ENCODE data around the gene ANAPC16.
"Not testable (repeated sequence)": the region's sequence is repeated elsewhere in the genome, so short reads cannot be mapped to it uniquely, and the experiment has no call there.

Gene ANAPC16

DNA sequence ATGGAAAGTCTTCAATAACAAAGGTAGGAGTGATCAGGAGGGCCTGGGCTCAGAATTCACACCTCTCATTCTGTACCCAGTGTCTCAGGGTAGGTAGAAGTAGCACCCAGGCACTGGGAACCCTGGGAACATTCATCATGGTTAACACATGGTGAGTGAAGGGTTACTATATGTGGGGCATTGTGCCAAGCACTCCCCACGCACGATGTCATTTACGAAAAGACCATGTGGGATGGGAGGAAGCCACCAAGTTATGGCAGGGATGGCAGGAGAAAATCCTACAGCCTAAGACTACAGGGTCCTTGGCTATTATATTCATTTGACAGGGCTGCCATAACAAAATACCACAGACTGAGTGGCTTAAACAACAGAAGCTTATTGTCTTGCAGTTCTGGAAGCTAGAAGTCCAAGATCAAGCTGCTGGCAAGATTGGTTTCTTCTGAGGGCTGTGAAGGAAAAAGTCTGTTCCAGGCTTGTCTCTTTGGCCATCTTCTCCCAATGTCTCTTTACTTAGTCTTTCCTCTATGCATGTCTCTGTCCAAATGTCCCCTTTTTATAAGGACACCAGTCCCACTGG lies 30.2 kb downstream of the ANAPC16 start:
- DNase-seq, result peak; percentile 53

DNA sequence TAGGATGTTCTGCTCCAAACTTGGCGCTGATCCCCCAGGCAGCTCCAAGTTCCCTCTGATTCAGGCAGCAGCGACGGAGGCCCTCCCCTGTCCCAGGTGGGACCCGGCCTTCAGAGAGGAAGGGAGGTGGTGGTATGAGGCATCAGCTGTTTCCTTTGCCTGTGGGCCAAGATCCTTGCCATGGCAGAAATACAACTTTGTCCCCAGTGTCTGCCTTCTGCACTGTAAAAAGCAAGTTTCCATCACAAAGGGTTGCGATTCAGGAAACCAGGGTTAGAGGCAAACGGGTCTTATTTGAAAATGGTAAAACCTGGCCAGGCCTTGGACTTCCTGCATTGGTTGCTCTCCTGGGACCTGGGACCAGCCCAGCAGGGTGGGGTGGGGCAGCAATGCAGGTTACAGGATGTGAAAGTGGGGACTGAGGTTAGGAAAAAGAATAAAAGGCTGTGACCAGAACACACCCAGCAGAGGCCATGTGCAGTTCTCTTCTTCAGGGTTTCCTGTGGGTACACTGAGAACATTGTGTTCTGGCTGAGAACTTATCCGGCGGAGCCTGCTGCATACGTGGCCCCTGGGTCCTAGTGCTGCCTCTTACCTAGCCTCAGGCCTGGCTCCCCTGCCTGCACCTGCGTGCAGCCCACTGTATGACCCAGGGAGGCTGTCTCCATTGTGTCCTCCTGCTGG lies 32.8 kb downstream of the ANAPC16 start:
- DNase-seq, result peak; percentile 79

DNA sequence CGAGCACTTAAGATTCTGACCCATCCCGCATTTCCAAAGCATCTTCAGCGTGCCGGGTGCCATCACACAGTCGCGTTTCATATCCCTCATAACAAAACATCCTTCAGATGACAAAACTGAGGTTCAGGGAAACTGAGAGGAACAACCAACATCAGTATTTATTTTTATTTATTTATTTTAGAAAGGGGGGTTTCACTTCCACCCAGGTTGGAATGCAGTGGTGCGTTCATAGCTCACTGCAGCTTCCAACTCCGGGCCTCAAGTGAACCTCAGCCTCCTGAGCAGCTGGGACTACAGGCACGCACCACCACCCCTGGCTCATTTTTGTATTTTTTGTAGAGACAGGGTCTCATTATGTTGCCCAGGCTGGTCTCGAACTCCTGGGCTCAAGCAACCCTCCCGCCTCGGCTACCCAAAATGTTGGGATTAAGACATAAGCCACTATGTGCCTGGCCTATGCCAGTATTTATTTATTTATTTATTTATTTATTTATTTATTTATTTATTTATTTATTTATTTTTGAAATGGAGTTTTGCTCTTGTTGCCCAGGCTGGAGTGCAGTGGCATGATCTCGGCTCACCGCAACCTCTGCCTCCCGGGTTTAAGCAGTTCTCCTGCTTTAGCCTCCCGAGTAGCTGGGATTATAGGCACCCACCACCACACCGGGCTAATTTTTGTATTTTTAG lies 33.5 kb downstream of the ANAPC16 start:
- DNase-seq, result not testable (repeated sequence)

DNA sequence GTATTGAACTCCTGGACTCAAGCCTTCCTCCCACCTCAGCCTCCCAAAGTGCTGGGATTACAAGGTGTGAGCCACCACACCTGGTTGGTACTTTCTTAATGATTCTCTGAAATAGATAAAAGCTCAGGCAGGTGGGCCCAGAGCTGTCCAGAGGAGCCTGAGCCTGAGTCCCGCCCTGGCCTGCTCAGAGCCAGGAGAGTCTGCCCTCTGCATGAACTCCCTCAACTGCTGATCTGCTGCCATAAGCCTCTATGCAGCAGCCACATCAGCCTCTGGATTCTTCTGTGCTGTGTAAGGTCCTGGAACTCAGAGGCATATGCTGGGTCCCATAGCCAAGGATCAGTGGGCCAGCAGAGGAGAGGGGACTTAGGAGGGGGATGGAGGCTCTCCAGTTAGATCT lies 34.9 kb downstream of the ANAPC16 start:
- DNase-seq, result no peak

DNA sequence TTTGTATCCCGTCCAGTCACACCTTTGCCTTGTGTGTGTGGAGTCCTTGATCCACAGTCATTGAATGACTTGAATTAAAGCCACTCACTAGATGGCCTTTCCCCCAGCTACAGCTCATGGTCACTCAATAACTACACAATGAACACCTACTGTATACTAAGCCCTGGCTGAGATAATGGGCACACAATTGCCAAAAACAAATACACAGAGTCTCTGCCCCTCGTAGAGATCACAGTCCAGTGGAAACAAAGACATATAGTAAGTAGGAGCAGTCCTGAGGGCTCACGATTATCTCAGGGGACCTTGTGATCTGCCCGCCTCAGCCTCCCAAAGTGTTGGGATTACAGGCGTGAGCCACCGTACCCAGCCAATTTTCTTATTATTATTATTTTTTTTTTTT lies 35.8 kb downstream of the ANAPC16 start:
- DNase-seq, result no peak

DNA sequence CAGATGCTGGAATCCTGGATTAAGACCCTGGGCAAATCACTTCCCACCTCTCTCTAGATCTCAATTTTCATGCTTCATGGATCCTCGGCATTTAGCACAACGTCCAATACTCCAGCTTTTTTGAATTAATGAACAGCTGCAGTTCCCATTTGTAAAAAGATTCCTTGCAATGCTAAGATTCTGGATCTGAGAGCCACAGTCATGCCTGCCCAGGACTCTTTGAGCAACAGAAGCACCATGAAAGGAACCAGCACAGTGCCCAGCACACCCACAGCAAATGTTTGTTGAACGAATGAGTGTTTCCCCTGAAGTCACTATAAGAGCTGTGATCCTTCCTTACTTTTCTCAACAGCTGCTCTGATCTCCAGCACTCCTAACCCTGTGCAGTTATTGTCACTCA lies 37.2 kb downstream of the ANAPC16 start:
- DNase-seq, result no peak

DNA sequence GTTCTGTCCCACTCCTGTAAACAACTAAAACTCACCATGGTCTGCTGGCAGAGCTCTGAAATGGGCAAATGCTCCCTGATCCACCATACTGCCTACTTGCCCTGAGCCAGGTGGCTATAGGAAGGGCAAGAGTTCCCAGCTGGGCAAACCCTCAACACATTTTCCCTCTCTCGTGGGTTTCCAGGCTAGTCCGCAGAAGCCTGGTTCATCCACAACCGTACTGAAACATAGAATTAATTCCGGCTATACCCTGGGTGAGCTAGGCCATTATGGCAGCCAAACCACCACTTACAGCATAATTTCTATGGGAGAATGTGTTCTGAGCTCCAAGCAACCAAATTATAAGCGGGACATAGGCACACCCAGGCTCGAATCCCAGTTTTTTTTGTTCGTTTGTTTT lies 37.8 kb downstream of the ANAPC16 start:
- no peak for DNase-seq

DNA sequence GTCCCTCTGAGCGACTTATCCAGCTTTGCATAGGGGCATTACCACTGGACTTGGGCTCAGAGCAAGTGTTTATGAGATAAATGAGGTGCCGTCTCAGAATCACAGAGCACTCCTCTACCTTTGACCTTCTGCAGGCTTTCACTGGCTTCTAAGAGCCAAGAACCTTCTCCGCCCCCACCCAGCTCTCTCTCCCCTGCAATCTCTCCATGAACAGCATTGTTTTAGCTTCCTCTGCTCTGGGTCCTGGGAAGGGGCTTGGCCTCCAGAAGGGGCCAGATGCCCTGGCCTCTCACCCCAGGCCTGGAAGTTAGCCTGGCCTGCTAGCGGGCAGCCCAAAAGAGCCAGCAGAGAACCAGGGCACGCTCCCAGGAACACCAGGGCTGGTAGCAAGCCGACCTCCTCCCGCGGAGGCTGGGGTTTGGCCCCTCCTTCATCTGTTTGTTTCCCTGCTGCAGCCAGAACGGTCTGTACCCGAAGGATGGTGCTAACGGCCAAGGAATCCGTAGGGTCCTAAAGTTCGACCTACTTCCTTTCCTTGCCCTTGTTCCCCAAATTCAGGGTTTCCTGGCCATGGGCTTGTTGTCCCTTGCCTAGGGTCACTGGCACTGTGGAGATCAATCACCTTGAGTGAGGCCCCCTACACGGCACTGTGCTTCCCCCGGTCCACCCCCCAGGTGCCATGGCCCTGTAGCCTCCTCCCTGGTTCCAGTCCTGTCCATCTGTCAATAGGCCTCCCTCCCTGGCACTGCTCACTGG lies 39.2 kb downstream of the ANAPC16 start:
- peak; percentile 64 for DNase-seq

DNA sequence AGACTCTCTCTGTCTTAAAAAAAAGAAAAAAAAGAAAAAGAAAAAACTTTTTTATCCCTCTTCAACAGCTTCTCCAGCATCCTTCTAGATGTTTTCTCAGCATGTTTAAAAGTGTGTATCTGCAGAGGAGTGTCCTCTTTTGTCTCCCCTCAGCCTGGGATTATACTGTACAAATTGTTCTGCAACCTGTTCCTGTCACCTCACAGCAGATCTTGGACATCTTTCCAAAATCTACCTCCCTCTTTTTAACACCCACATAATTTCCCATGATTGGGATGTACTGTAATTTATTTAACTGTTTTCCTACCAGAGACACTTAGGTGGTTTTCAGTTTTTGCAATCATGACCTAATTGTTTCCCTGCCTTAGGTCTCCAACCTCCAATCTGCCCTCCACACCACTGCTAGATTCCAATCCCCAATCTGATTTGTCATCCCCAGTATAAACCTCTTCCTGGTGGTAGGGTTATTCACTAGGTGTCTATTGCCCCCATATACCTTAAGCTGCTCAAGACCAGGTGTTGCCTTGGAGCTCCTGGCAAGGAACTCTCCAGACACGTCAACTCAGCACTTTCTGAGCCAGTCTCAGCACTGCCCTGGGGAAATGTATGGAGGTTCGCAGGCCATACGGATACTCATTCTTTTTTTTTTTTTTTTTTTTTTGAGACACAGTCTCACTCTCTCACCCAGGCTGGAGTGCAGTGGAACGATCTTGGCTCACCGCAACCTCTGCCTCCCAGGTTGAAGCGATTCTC lies 40.3 kb downstream of the ANAPC16 start:
- DNase-seq, result no peak

DNA sequence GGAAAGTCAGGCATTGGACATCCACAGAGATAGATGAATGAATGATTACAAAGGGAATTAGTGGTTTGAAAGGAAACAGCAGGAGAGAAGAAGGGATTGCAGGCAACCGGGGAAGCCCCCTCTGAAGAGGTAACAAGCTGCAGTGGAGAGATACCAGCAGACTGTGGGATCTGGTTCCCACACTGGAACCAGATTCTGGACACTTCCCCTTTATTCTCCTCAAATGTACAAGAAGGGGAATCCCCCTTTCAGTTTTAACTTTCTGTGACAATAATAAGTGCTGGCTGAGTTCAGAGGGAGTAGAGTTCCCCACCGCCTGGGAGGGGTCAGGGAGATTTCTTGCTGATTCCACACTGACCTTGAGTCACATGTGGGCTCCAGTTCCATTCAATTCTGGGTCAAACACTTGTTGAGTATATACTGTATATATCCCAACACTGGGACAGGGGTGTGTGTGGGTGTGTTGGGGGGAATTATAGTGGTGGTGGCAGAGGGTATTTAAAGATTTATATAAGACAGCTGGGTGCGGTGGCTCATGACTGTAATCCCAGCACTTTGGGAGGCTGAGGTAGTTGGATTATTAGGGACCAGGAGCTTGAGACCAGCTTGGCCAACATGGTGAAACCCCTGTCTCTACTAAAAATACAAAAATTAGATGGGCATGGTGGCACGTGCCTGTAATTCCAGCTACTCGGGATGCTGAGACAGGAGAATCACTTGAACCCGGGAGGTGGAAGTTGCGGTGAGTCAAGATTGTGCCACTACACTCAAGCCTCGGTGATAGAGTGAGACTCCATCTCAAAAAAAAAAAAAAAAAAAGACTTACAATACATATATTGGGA lies 41.5 kb downstream of the ANAPC16 start:
- no peak for DNase-seq

DNA sequence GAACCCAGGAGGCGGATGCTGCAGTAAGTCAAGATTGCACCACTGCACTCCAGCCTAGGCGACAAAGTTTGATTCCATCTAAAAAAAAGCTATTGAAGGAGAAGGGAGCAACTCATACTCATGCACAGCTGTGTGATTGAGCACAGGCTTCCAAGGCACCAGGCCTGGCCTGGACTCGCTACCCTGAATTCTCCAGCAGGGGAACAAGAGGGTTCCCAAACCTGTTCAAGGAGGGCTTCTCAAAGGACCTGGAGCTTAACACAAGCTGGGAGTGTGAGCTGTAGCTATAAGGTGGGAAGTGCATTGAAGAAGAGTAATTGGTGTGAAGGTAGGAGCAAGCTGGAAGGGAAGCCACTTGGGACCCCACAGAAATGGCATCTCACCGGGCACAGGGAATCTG lies 42.8 kb downstream of the ANAPC16 start:
- no peak for DNase-seq

DNA sequence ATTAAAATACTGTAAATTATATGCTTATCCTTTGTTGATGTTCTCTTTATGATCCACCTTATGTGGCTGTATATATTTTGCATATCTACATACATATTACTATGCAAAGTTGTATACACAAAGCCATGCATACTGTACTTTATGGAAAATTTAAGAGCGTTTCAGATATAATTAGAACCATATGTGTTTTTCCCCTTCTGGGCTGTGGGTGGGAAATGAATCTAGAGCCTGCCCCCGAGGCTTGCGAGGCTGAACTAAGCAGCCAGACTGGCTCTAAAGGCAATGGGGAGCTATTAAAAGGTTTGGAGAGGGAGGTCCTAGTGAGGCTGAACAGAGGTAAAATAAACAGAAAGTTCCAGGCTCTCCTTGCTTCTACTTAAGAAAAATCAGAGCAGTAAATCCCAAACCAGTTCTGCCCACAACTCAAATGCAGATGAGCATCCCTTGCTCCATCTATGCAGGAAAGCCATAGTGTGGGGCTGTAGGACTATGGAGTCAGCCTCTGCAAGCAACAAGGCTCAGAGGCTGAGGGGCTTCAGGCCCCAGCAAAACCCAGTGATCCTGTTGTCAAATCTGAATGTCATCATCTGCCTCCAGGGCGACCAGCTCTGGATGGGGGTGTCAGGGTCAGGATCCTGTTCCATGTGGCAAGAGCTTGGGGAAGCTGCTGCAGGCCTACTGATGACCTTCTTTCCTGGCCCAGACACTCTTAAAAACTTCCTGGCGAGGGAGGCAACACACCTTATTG lies 43.9 kb downstream of the ANAPC16 start:
- no peak for DNase-seq

DNA sequence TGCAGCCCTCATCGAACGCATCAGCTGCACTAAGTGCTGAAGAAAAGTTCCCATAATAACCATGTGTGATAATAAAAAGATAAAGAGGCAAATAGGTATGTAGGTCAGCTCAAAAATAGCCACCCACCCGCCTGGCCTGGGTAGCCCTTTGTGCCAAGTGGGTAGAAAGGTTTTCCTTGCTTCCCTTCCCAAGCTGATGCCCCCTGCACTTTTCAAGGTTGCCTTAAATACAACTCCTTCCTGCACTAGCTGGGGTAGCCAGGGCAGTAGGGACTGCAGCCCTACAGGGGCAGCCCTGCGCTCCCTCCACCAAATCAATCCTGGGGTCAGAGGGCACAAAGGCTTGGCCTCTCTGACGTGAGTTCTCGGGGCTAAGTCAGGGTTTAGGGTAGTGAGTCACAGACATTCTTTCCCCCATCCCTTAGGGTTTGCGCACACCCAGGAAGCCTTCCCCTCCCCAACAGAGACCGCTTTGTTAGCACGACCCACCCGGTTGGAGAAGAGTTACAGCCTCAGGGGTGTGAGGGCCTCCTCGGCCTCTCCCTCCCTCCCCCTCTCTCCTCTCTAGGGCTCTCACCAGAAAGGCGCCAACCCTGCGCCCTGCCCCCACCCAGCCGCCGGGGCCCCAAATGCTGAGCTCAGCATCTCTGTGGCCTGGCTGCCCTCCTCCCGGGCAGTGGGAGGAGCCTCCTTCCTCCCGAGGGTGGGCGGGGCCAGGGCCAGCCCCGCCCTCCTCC lies 44.6 kb downstream of the ANAPC16 start:
- DNase-seq, result peak; percentile 96

DNA sequence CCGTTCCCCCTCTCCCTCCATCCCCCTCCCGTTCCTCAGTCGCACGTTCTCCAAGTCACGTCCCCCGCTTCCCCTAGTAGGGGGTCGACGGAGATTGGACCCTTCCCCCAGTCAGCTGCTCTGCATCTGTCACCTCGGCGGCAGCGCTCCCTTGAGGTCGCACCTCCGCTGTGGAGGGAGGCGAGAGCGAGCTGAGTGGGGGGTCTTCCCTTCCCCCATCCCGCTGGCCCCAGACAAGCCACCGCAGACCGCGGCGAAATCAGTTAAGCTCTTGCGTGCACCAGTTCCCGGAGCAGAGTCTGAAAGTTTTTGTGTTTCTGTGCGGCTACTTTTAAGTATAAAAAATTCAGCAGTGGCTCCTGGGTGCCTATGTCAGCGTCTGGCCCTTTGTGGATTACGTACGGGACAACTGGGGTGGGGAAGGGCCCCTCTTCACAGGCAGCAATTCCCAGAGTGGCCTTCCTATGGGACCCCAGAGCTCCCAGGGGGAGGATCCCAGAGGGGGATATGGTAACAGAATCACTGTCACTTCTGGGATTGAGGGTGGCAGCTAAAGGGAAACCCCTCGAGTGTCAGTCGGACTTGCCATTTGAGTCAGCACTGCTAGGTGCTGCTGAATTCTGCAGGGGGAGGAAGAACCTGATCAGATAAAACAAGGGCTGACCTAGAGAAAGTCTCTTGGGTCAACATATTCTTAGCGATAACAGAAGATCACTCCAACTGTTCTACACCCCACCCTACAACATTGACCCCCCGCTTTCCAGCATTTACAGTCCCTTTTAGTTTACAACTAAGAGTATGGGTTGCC lies 45.4 kb downstream of the ANAPC16 start:
- peak; percentile 75 for DNase-seq

DNA sequence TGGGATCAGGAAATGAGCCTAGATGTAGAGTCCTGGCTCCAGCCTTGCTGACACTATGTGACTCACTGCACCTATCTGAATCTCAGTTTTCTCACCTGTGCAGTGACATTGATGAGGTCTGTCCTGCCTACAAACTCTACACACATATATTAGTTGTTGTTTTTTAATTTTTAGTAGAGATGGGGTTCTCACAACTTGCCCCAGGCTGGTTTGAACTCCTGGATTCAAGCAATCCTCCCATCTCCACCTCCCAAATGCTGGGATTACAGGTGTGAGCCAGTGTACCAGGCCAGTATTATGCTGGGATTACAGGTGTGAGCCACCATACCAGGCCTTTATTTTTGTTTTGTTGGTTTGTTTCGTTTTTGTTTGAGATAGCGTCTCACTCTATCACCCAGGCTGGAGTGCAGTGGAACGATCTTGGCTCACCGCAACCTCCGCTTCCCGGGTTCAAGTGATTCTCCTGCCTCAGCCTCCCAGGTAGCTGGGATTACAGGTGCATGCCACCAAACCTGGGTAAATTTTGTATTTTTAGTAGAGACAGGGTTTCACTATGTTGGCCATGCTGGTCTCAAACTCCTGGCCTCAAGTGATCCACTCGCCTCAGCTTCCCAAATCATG lies 46.1 kb downstream of the ANAPC16 start:
- DNase-seq, result no peak

DNA sequence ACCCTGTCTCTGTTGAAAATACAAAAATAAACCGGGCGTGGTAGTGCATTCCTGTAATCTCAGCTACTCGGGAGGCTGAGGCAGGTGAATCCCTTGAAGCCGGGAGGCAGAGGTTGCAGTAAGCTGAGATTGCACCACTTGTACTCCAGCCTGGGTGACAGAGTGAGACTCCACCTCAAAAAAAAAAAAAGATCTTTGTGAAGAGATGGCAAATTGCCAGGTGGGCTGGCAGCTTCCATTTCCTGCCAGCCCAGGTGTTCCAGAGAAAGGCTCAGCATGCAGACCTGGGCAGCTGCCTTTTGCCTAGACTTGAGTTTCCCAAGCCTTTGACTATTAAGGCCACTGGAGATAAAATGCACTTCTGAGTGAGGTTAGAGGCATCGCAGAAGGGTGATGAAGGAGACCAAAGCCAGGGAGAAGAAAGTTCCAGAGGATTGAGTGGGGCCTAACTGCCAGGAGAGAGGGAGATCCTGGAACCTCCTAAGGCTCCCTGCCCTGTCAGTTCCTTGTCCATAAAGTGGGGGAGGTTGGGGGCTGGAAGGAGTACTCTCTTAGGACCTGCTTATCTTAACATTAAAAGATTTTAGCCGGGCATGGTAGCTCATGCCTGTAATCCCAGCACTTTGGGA lies 47.9 kb downstream of the ANAPC16 start:
- DNase-seq, result no peak

DNA sequence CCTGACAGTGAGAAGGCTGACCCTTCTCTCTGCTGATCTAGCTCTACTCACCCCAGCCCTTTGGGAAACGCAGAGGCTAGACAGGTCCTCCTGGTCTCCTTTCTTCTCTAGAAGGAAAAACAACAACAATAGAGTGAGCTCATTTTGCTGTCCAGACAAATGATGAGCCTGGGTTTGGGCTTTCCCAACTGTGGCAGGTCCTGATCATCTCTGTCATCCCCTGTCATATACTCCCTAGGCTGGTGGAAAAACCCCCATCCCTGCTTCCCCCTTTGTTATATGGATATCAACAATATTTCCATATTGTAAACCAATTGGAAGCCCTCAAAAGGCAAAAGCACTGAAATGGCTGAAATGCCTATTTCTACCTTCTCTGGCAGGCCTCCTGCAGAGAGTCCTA lies 48.7 kb downstream of the ANAPC16 start:
- DNase-seq, result no peak

DNA sequence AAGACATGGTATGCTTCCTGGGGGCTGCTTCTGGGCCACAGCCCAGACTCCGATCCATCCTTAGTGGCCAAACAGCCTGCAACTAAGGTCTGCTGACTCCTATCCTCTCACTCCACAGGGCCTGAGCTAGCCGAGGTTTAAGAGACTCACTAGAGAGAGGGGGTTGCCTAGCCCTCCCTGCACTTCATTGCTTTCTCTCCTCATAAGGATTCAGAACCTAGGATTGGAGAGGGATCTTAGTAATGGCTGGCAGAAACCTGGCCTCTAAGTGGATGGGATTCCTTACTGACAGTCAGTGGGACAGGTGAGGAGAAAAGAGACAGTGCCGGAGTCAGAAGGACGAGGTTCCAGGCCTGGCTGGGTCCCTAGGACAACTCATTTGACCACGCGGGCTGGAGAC lies 49.7 kb downstream of the ANAPC16 start:
- no peak for DNase-seq

All from stimulated activated CD8-positive, alpha-beta memory T cell treated with anti-CD3 and anti-CD28 coated beads, Interleukin-4, amount 100 ng/mL, for 48 hours (primary cell).